IPS DF 6.9 (cell line): ENCODE data around the gene SPAG16.

Experiments used
- DNase-seq: peaks from one replicate; pipeline ENCODE4 v3.0.0-alpha.2; 2013; ENCODE audit warnings: low read depth, low spot score
- H3K27ac ChIP-seq: one replicate; pipeline ENCODE4 v1.5.1; 2013; ENCODE audit warnings: low read length, control low read depth
- H3K27me3 ChIP-seq: 2 replicates; pipeline ENCODE4 v1.6.1; 2013; ENCODE audit warnings: mild to moderate bottlenecking, low read length; ENCODE audit not compliant: control insufficient read depth, insufficient read depth
- H3K36me3 ChIP-seq: 2 replicates; pipeline ENCODE4 v1.6.1; 2013; ENCODE audit warnings: low read length; ENCODE audit not compliant: control insufficient read depth, insufficient read depth
- H3K4me1 ChIP-seq: 2 replicates; pipeline ENCODE4 v1.6.1; 2013; ENCODE audit warnings: low read length; ENCODE audit not compliant: control insufficient read depth, insufficient read depth
- H3K4me3 ChIP-seq: 2 replicates; pipeline ENCODE4 v1.5.1; 2013; ENCODE audit warnings: mild to moderate bottlenecking, low read length
- H3K9me3 ChIP-seq: 2 replicates; pipeline ENCODE4 v1.6.1; 2013; ENCODE audit warnings: low read length, inconsistent platforms; ENCODE audit not compliant: control insufficient read depth, insufficient read depth
- WGBS: extraction: QIAGEN DNeasy Blood & Tissue Kit; methylation state at CpG from one replicate; pipeline ENCODE4 v1.1.7; 2013; ENCODE audit warnings: mixed read lengths, missing lambda C conversion rate; ENCODE audit not compliant: insufficient read length, insufficient coverage; 5-methylcytosine and 5-hydroxymethylcytosine counted together

SPAG16 gene

GRCh38 chr2:213284105-213285090 lies at the start of gene SPAG16:
Gene SPAG16, plus strand, starts transcription at chr2:213284464.
- Histone ChIP-seq H3K36me3 (no peaks in the 10 kb centered on the region), H3K27me3 (no peaks in the 10 kb centered on the region), H3K4me1 (no peaks in the 10 kb centered on the region), H3K4me3 (peak within 1 kb of the TSS; percentile 91; the same call in 1 of the 2 replicates), H3K9me3 (no peaks in the 10 kb centered on the region), H3K27ac (no peak within 1 kb of the TSS)
- DNase-seq, result peak; percentile 96
- WGBS, result no CpG with 5 or more reads among the region's 59 CpGs

- no peak overlapping the region for H3K27ac ChIP-seq
- no peaks in the 10 kb centered on the region for H3K9me3 ChIP-seq
- H3K36me3 ChIP-seq, result no peaks in the 10 kb centered on the region
- WGBS, result no CpG with 5 or more reads among the region's 1 CpG
- no peak overlapping the region for H3K4me3 ChIP-seq
- no peaks in the 10 kb centered on the region for H3K27me3 ChIP-seq
- no peaks in the 10 kb centered on the region for H3K4me1 ChIP-seq
- no peak for DNase-seq
These were observed 49.6 kb upstream of the SPAG16 start for GRCh38 chr2:213234641-213235040.

- H3K27me3 ChIP-seq, result no peaks in the 10 kb centered on the region
- no peak for DNase-seq
- H3K27ac ChIP-seq, result no peak overlapping the region
- H3K9me3 ChIP-seq, result no peaks in the 10 kb centered on the region
- H3K4me1 ChIP-seq, result no peaks in the 10 kb centered on the region
- no peaks in the 10 kb centered on the region for H3K36me3 ChIP-seq
- no CpG with 5 or more reads among the region's 1 CpG for WGBS
- H3K4me3 ChIP-seq, result no peak overlapping the region
These were observed 48.5 kb upstream of the SPAG16 start for GRCh38 chr2:213235741-213236140.

- Histone ChIP-seq H3K9me3 (no peaks in the 10 kb centered on the region), H3K27ac (no peak overlapping the region), H3K4me3 (no peak overlapping the region), H3K4me1 (no peaks in the 10 kb centered on the region), H3K27me3 (no peaks in the 10 kb centered on the region), H3K36me3 (no peaks in the 10 kb centered on the region)
- no CpG with 5 or more reads among the region's 1 CpG for WGBS
- DNase-seq, result no peak
These were observed 47.0 kb upstream of the SPAG16 start for GRCh38 chr2:213237251-213237650.

- Histone ChIP-seq H3K4me1 (no peaks in the 10 kb centered on the region), H3K27me3 (no peaks in the 10 kb centered on the region), H3K27ac (no peak overlapping the region), H3K36me3 (no peaks in the 10 kb centered on the region), H3K9me3 (no peaks in the 10 kb centered on the region), H3K4me3 (no peak overlapping the region)
- no peak for DNase-seq
- no CpG with 5 or more reads among the region's 2 CpGs for WGBS
These were observed 46.5 kb upstream of the SPAG16 start for GRCh38 chr2:213237787-213238186.

- no peaks in the 10 kb centered on the region for H3K27me3 ChIP-seq
- no peaks in the 10 kb centered on the region for H3K9me3 ChIP-seq
- H3K27ac ChIP-seq, result no peak overlapping the region
- no peak for DNase-seq
- no peak overlapping the region for H3K4me3 ChIP-seq
- WGBS, result no CpG with 5 or more reads among the region's 3 CpGs
- H3K4me1 ChIP-seq, result no peaks in the 10 kb centered on the region
- no peaks in the 10 kb centered on the region for H3K36me3 ChIP-seq
These were observed 45.3 kb upstream of the SPAG16 start for GRCh38 chr2:213238753-213239495.

GRCh38 chr2:213241817-213242216 lies 42.4 kb upstream of the SPAG16 start:
- Histone ChIP-seq H3K9me3 (no peaks in the 10 kb centered on the region), H3K27me3 (no peaks in the 10 kb centered on the region), H3K4me1 (no peaks in the 10 kb centered on the region), H3K27ac (no peak overlapping the region), H3K36me3 (no peaks in the 10 kb centered on the region), H3K4me3 (no peak overlapping the region)
- no peak for DNase-seq
- no CpG with 5 or more reads among the region's 6 CpGs for WGBS

GRCh38 chr2:213242653-213243052 lies 41.6 kb upstream of the SPAG16 start:
- WGBS, result no CpG with 5 or more reads among the region's 1 CpG
- no peaks in the 10 kb centered on the region for H3K36me3 ChIP-seq
- H3K4me3 ChIP-seq, result no peak overlapping the region
- H3K27me3 ChIP-seq, result no peaks in the 10 kb centered on the region
- H3K27ac ChIP-seq, result no peak overlapping the region
- no peaks in the 10 kb centered on the region for H3K9me3 ChIP-seq
- DNase-seq, result no peak
- H3K4me1 ChIP-seq, result no peaks in the 10 kb centered on the region

GRCh38 chr2:213243189-213244044 lies 40.8 kb upstream of the SPAG16 start:
- no peaks in the 10 kb centered on the region for H3K36me3 ChIP-seq
- H3K4me3 ChIP-seq, result no peak overlapping the region
- no CpG with 5 or more reads among the region's 6 CpGs for WGBS
- no peak overlapping the region for H3K27ac ChIP-seq
- no peaks in the 10 kb centered on the region for H3K4me1 ChIP-seq
- H3K9me3 ChIP-seq, result no peaks in the 10 kb centered on the region
- no peaks in the 10 kb centered on the region for H3K27me3 ChIP-seq
- no peak for DNase-seq
